Esophagus muscularis mucosa (tissue), 3 donors: ENCODE measurements around the gene RGMA.

ENCODE experiments used
- POLR2A ChIP-seq: fragments of 450-650 bp; IDR thresholded peaks from one replicate; pipeline ENCODE4 v1.6.1; 2017; ENCODE audit warnings: antibody characterized with exemption, moderate library complexity, mild to moderate bottlenecking, low read depth
- POLR2AphosphoS5 ChIP-seq, 2 donors: sonication (generic); formaldehyde crosslinking; IDR thresholded peaks; one replicate each; pipeline ENCODE4 v1.6.1; 2017; ENCODE audit warnings: antibody characterized with exemption in 2 of 2
- TF ChIP-seq, protein P1 (sequence below), 3 experiments: fragments of 200-600 bp in 2 of 3; fragments of 450-650 bp in 1 of 3; sonication (generic) in 2 of 3; IDR thresholded peaks; one replicate each; pipeline ENCODE4 v1.5.1; 2017 to 2019; ENCODE audit warnings: antibody characterized with exemption in 3 of 3, mild to moderate bottlenecking in 2 of 3, moderate library complexity in 1 of 3

DNA sequence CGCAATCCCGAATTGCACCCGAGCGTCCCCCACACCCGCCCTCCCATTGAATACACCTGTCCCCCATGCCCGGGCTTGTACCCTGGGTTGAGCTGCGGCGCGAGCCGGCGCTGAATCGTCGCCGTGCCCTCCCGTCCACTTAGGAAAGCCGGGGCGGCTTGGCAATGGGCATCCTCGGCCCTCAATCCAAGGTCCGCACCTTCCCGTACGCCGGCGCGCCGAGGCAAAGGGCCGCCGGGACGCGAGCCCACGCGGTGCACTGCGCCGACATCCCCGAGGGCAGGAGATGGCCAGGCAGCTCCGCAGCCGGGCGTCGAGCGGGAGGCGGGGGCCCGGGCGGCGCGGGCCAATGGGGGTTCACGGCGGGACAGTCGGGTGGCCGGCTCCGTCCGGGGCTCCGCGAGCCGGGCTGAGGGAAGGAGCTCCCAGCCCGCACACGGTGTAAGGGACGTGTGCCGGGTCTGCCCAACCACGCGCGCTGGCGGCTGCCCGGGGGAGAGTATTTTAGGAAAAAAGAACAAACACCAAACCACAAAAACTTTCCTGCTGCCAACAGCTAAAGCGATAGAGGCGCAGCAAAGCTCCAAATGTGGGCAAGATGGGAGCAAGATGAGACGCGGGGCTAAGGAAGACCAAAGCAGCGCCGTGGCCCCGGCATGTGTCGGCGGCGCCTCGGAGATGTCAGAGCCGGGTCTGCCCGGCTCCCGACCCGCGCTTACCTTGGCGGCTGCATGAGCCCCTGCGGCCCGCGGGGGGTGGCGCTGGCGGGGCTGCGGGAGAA, 621 bp downstream of the RGMA start:
- TF ChIP-seq, protein P1, sequence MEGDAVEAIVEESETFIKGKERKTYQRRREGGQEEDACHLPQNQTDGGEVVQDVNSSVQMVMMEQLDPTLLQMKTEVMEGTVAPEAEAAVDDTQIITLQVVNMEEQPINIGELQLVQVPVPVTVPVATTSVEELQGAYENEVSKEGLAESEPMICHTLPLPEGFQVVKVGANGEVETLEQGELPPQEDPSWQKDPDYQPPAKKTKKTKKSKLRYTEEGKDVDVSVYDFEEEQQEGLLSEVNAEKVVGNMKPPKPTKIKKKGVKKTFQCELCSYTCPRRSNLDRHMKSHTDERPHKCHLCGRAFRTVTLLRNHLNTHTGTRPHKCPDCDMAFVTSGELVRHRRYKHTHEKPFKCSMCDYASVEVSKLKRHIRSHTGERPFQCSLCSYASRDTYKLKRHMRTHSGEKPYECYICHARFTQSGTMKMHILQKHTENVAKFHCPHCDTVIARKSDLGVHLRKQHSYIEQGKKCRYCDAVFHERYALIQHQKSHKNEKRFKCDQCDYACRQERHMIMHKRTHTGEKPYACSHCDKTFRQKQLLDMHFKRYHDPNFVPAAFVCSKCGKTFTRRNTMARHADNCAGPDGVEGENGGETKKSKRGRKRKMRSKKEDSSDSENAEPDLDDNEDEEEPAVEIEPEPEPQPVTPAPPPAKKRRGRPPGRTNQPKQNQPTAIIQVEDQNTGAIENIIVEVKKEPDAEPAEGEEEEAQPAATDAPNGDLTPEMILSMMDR (IDR thresholded peaks at IDR 0.05), result no peak
- TF ChIP-seq POLR2A (no peak), POLR2AphosphoS5 (IDR thresholded peaks at IDR 0.05) (no peak)
